ENCODE data around the gene NAV2.

NAV2 gene

DNA sequence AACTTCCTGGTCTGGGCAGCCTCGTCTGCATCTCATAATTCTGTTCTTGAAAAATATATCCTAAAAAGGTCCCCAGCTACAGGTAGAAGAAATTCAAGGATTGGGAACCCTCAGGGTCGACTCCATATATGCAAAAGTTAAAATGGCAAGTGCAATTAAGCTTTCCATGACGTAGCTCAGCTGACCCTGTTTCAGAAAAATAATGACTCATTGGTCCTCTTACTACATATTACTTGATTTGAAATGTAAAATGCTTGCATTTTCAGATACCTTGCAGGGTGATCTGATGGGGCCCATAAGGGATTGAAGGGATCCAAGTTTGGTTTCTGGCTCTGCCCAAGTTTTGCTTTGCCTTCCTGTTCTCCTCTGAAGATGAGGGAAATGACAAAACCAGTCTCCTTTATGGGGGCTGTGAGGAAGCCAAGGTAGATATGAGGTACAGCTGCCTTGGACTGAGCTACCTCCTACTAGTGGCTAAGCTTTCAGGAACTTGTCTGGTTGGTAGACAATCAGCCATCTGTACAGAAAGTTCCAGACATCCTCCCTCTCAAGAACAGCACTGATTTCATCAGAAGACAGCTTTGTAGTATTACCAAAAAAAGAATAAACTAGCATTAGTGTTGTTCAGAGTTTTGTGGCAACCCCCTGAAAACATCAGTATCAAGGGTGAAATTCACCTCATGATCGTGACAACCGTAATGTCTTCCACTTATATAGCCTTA lies 270.3 kb downstream of the NAV2 start:
- H3K4me3 ChIP-seq (ENCODE audit: low read depth, low read length), result no peak overlapping the region
- no peak for TF ChIP-seq CTCF (IDR thresholded peaks at IDR 0.05; ENCODE audit: low read depth, low read length)
- peak; percentile 43 for DNase-seq (ENCODE audit: low read depth, low spot score)
- in situ Hi-C loops (cut with HindIII; ENCODE audit: low sequenced_read_pairs), result no loop called here

GRCh38 chr11:19984048-19984742 lies 271.6 kb downstream of the NAV2 start:
- no peak for DNase-seq (ENCODE audit: low read depth, low spot score)
- no peak overlapping the region for H3K4me3 ChIP-seq (ENCODE audit: low read depth, low read length)
- in situ Hi-C loops (cut with HindIII; ENCODE audit: low sequenced_read_pairs), result no loop called here
- no peak for TF ChIP-seq CTCF (IDR thresholded peaks at IDR 0.05; ENCODE audit: low read depth, low read length)

GRCh38 chr11:19985111-19985510 lies 272.5 kb downstream of the NAV2 start:
- in situ Hi-C loops (cut with HindIII; ENCODE audit: low sequenced_read_pairs), result no loop called here

DNA sequence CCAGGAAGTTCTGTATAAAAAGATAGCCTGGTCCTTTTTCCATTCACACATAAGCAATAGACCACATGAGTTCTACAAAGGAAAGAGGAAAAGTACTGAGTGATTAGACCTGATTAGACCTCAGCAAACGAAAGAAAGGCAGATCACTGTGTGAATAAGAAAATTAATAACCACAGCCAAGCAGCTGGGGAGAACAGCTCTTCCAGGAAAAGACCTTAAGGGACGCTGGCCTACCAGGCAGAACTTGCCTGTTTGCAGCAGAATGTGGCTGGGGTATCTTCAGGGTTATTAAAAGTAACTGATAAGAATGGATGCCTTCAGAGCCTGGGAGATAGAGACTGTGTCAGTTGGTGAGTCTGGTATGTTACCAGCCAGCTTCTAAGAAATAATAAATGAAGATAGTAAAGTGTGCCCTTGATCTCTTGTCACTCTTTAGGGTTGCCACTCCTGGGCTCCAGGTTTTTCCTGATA lies 274.7 kb downstream of the NAV2 start:
- no peak for TF ChIP-seq CTCF (IDR thresholded peaks at IDR 0.05; ENCODE audit: low read depth, low read length)
- in situ Hi-C loops (cut with HindIII; ENCODE audit: low sequenced_read_pairs), result no loop called here
- no peak for DNase-seq (ENCODE audit: low read depth, low spot score)
- H3K4me3 ChIP-seq (ENCODE audit: low read depth, low read length), result no peak overlapping the region

More at GRCh38 chr11:19985111-19985510, 272.5 kb downstream of the NAV2 start:
- DNase-seq (ENCODE audit: low read depth, low spot score), result no peak
- no peak for TF ChIP-seq CTCF (IDR thresholded peaks at IDR 0.05; ENCODE audit: low read depth, low read length)
- no peak overlapping the region for H3K4me3 ChIP-seq (ENCODE audit: low read depth, low read length)

- H3K4me3 ChIP-seq (ENCODE audit: low read depth, low read length), result no peak overlapping the region
- TF ChIP-seq CTCF (IDR thresholded peaks at IDR 0.05; ENCODE audit: low read depth, low read length), result no peak
- in situ Hi-C loops (cut with HindIII; ENCODE audit: low sequenced_read_pairs), result no loop called here
- DNase-seq (ENCODE audit: low read depth, low spot score), result peak; percentile 88
These were observed 276.0 kb downstream of the NAV2 start for GRCh38 chr11:19988598-19988997.

GRCh38 chr11:19989191-19989590 lies 276.6 kb downstream of the NAV2 start:
- H3K4me3 ChIP-seq (ENCODE audit: low read depth, low read length), result no peak overlapping the region
- no peak for TF ChIP-seq CTCF (IDR thresholded peaks at IDR 0.05; ENCODE audit: low read depth, low read length)
- DNase-seq (ENCODE audit: low read depth, low spot score), result no peak
- in situ Hi-C loops (cut with HindIII; ENCODE audit: low sequenced_read_pairs), result no loop called here
